Heart left ventricle (tissue), 16 donors: ENCODE results near the gene SCAF8. TPM values are rescaled to one million over a fixed set of nuclear protein-coding genes. Genes with fewer than 3 reads are reported as not detected.
A peak's percentile ranks its signal among the peaks of the same experiment; 100 is the strongest.

Experiments
- ATAC-seq, 4 donors: fragments of 200-7000 bp; cut with Tn5 transposase; one replicate each; pipeline ENCODE4 v1.9.1; 2020 to 2022; ENCODE audit warnings: moderate library complexity in 4 of 4, mild to moderate bottlenecking in 3 of 4, moderate number of reproducible peaks in 1 of 4
- DNase-seq, 5 donors: peaks; one replicate each; pipeline ENCODE4 v3.0.0-alpha.2; 2020
- H3K27ac ChIP-seq, 12 donors: fragments of 200-600 bp; sonication (generic) in 4 of 12; one replicate each; pipeline versions ENCODE4 v1.5.0 to v1.8.0; 2016 to 2022; ENCODE audit warnings: mild to moderate bottlenecking in 2 of 12
- H3K27me3 ChIP-seq, 9 donors: fragments of 200-600 bp; sonication (generic) in 2 of 9; one replicate each; pipeline versions ENCODE4 v1.5.1 to v1.8.0; 2016 to 2022; ENCODE audit warnings: mild to moderate bottlenecking in 3 of 9
- H3K36me3 ChIP-seq, 9 donors: fragments of 200-600 bp; sonication (generic) in 2 of 9; one replicate each; pipeline versions ENCODE4 v1.5.0 to v1.8.0; 2018 to 2022; ENCODE audit warnings: mild to moderate bottlenecking in 2 of 9
- H3K4me1 ChIP-seq, 12 donors: fragments of 200-600 bp; sonication (generic) in 4 of 12; one replicate each; pipeline versions ENCODE4 v1.5.0 to v1.8.0; 2016 to 2022; ENCODE audit warnings: mild to moderate bottlenecking in 3 of 12
- H3K4me3 ChIP-seq, 12 donors: fragments of 200-600 bp; sonication (generic) in 4 of 12; one replicate each; pipeline versions ENCODE4 v1.5.0 to v1.8.0; 2017 to 2022; ENCODE audit warnings: mild to moderate bottlenecking in 9 of 12, moderate library complexity in 4 of 12
- H3K9me3 ChIP-seq, 12 donors: fragments of 200-600 bp; sonication (generic) in 4 of 12; one replicate each; pipeline versions ENCODE4 v1.5.0 to v1.8.0; 2016 to 2022; ENCODE audit warnings: mild to moderate bottlenecking in 1 of 12
- CTCF ChIP-seq, 12 donors: fragments of 200-600 bp; sonication (generic) in 4 of 12; IDR thresholded peaks; one replicate each; pipeline versions ENCODE4 v1.5.0 to v1.8.0; 2018 to 2022; ENCODE audit warnings: antibody characterized with exemption in 12 of 12, mild to moderate bottlenecking in 5 of 12
- POLR2A ChIP-seq, 2 donors: fragments of 450-650 bp; IDR thresholded peaks; one replicate each; pipeline ENCODE4 v1.6.1; 2017; ENCODE audit warnings: antibody characterized with exemption in 2 of 2, mild to moderate bottlenecking in 2 of 2, moderate library complexity in 2 of 2
- WGBS, 4 donors: extraction: QIAGEN DNeasy Blood & Tissue Kit in 2 of 4; methylation state at CpG; one replicate each; pipeline versions ENCODE4 v1.1.5 to v1.1.7; 2013 to 2018; 5-methylcytosine and 5-hydroxymethylcytosine counted together
- intact Hi-C, 10 donors: fragments of 100-400 bp; cut with DNase I; formaldehyde crosslinking; loops; one replicate each; pipeline versions ENCODE4 v1.11.1 to v1.14.2; 2022
- polyA plus RNA-seq, 2 donors: library from polyadenylated mRNA; stranded (reverse); fragments of 200-250 nt; gene quantifications; one replicate each; pipeline ENCODE4 v1.2.3, GENCODE V29; 2013
- total RNA-seq, 9 donors: library from RNA; depleted of rRNA in 2 of 9; stranded (reverse); fragments of >200 nt in 2 of 9; fragmentation: NEBNext Ultra II Directional in 3 of 9; extraction: Animal tissue kit (Norgen Biotek cat#: 25700) in 3 of 9; gene quantifications; one replicate each; pipeline versions ENCODE4 v1.1.0 to v1.2.4, GENCODE V29; 2016 to 2023
- donor health status: ischemic (EF 13 %, LVEDD 7.1; RV severe dilation, severe dysfunction).
- donor health status: healthy with polysubstance abuse.
- donor health status: DM: no; HTN: yes; CAD: no.
- donor health status: DM: no; HTN: no; CAD: no.
- donor health status: ischemic (EF 25% LVEDD 6.9; RV normal size, moderate dysfunction).
- donor health status: ischemic (EF 25% LVEDD 5.7; RV mildly dilated, moderate dysfunction).
- donor health status: healthy.
- donor health status: DM: yes; HTN: yes; CAD: no.
- donor health status: ischemic (EF 35%, LVEDD 5.7; RV mildly dilated, moderate dysfunction).
- donor health status: nonischemic (EF 11% LVEDD 7.7; RV severe dilation, severe dysfunction).
- donor health status: DM: yes; HTN: yes; CAD: no.
- donor health status: PGD.
- donor health status: ischemic (EF 29% LVEDD 5.4; RV normal size, mild dysfunction).
- donor health status: nonischemic (EF 23%, LVEDD 6.1; RV moderate dilation, normal function).

The SCAF8 gene
- total and polyA plus RNA-seq, 11 donors, result 10.5 to 83.5 (median 63.5) TPM

GRCh38 chr6:154822947-154823558, 89.8 kb downstream of the SCAF8 start:
- TF ChIP-seq CTCF (IDR thresholded peaks at IDR 0.05) (no peak), POLR2A (IDR thresholded peaks at IDR 0.05) (no peak)
- no peak overlapping the region for H3K4me3 ChIP-seq
- no peaks in the 10 kb centered on the region for H3K9me3 ChIP-seq
- ATAC-seq (peak; percentile 77 to 92 (median 90)), DNase-seq (peak in 1 of 5 donors; percentile 25)
- no peaks in the 10 kb centered on the region for H3K27me3 ChIP-seq
- H3K4me1 ChIP-seq, result peaks cover 0 to 27% (median 12%) of the 10 kb centered on the region in 12 donors
- H3K36me3 ChIP-seq, result peaks cover 0 to 99% (median 83%) of the 10 kb centered on the region in 9 donors
- peak overlapping the region in 8 of 12 donors; percentile 4 to 71 (median 44) for H3K27ac ChIP-seq
- intact Hi-C loops, result no loop called here
- 72 to 80% (median 78%) methylated on average over 2 of the region's 2 CpGs for WGBS, 4 donors

- DNase-seq (no peak), ATAC-seq (peak in 1 of 4 donors; percentile 37)
- peak overlapping the region in 3 of 12 donors; percentile 39 to 53 (median 46) for H3K27ac ChIP-seq
- peaks cover 0 to 27% (median 12%) of the 10 kb centered on the region in 12 donors for H3K4me1 ChIP-seq
- H3K9me3 ChIP-seq, result no peaks in the 10 kb centered on the region
- H3K36me3 ChIP-seq, result peaks cover 0 to 99% (median 83%) of the 10 kb centered on the region in 9 donors
- no peak overlapping the region for H3K4me3 ChIP-seq
- TF ChIP-seq POLR2A (IDR thresholded peaks at IDR 0.05), result no peak
- no peak for TF ChIP-seq CTCF (IDR thresholded peaks at IDR 0.05)
- intact Hi-C loops, result no loop called here
- H3K27me3 ChIP-seq, result no peaks in the 10 kb centered on the region
- WGBS, 4 donors, result 7 to 10% (median 8%) methylated on average over 4 of the region's 4 CpGs
Observed at GRCh38 chr6:154824076-154824475, 90.9 kb downstream of the SCAF8 start.

GRCh38 chr6:154829970-154830369, 96.8 kb downstream of the SCAF8 start:
- ATAC-seq (no peak), DNase-seq (no peak)
- Histone ChIP-seq H3K9me3 (no peaks in the 10 kb centered on the region), H3K27me3 (no peaks in the 10 kb centered on the region), H3K36me3 (peaks cover 0 to 96% (median 89%) of the 10 kb centered on the region in 9 donors), H3K4me1 (peaks cover 0 to 13% (median 4%) of the 10 kb centered on the region in 12 donors), H3K27ac (no peak overlapping the region), H3K4me3 (no peak overlapping the region)
- intact Hi-C loops, result no loop called here
- 90 to 100% (median 98%) methylated on average over 1 of the region's 1 CpG for WGBS, 4 donors
- TF ChIP-seq CTCF (IDR thresholded peaks at IDR 0.05) (no peak), POLR2A (IDR thresholded peaks at IDR 0.05) (no peak)

- 93 to 98% (median 95%) methylated on average over 4 of the region's 4 CpGs for WGBS, 4 donors
Observed at GRCh38 chr6:154830771-154831170, 97.6 kb downstream of the SCAF8 start.

More at GRCh38 chr6:154830771-154831170, 97.6 kb downstream of the SCAF8 start:
- peaks cover 0 to 88% (median 81%) of the 10 kb centered on the region in 9 donors for H3K36me3 ChIP-seq
- no peak overlapping the region for H3K4me3 ChIP-seq
- no peaks in the 10 kb centered on the region for H3K27me3 ChIP-seq
- no peak for TF ChIP-seq POLR2A (IDR thresholded peaks at IDR 0.05)
- no peak for TF ChIP-seq CTCF (IDR thresholded peaks at IDR 0.05)
- H3K9me3 ChIP-seq, result no peaks in the 10 kb centered on the region
- no peak for DNase-seq
- no peak for ATAC-seq
- peaks cover 0 to 18% (median 8%) of the 10 kb centered on the region in 12 donors for H3K4me1 ChIP-seq
- intact Hi-C loops, result no loop called here
- no peak overlapping the region for H3K27ac ChIP-seq
